Natural killer cell (primary cell): ENCODE results near the gene ZBTB33. TPM values are rescaled to one million over a fixed set of nuclear protein-coding genes. Genes with fewer than 3 reads are reported as not detected.

Source experiments
- ATAC-seq, 3 donors: fragments of 150-1000 bp in 2 of 3; fragments of 200-7000 bp in 1 of 3; cut with Tn5 transposase; 1 replicate in 1 of 3; 2 replicates in 2 of 3; pipeline ENCODE4 v1.10.0; 2021; ENCODE audit warnings: mild to moderate bottlenecking in 2 of 3, moderate library complexity in 2 of 3
- DNase-seq, 2 donors: peaks; one replicate each; pipeline versions ENCODE4 v3.0.0 to v3.0.0-alpha.2; 2013 to 2021; ENCODE audit warnings: mixed read lengths in 1 of 2
- H3K27ac ChIP-seq: one replicate; pipeline ENCODE4 v1.5.1; 2013; ENCODE audit warnings: mild to moderate bottlenecking, low read length
- H3K27me3 ChIP-seq: one replicate; pipeline ENCODE4 v1.6.1; 2013; ENCODE audit warnings: low read length; ENCODE audit not compliant: control insufficient read depth, insufficient read depth
- H3K36me3 ChIP-seq: one replicate; pipeline ENCODE4 v1.6.1; 2013; ENCODE audit warnings: low read length; ENCODE audit not compliant: control insufficient read depth, insufficient read depth
- H3K4me1 ChIP-seq: one replicate; pipeline ENCODE4 v1.6.1; 2013; ENCODE audit warnings: low read length; ENCODE audit not compliant: control insufficient read depth, insufficient read depth
- H3K4me3 ChIP-seq: one replicate; pipeline ENCODE4 v1.5.1; 2013; ENCODE audit warnings: low read length
- H3K9me3 ChIP-seq: one replicate; pipeline ENCODE4 v1.6.1; 2013; ENCODE audit warnings: low read length; ENCODE audit not compliant: control insufficient read depth, insufficient read depth
- H3K27ac Mint-ChIP-seq, 2 donors: one replicate each; pipeline ENCODE4 v1.8.0; 2022; ENCODE audit warnings: mild to moderate bottlenecking in 2 of 2, mixed read lengths in 2 of 2, moderate library complexity in 1 of 2
- H3K27me3 Mint-ChIP-seq, 2 donors: one replicate each; pipeline ENCODE4 v1.8.0; 2022; ENCODE audit warnings: low read depth in 2 of 2, mixed read lengths in 2 of 2
- H3K36me3 Mint-ChIP-seq: one replicate; pipeline ENCODE4 v1.8.0; 2022; ENCODE audit warnings: mixed read lengths
- H3K4me1 Mint-ChIP-seq, 2 donors: one replicate each; pipeline ENCODE4 v1.8.0; 2022; ENCODE audit warnings: mixed read lengths in 2 of 2
- H3K4me3 Mint-ChIP-seq: one replicate; pipeline ENCODE4 v1.8.0; 2022; ENCODE audit warnings: mild to moderate bottlenecking, moderate library complexity, mixed read lengths
- H3K9me3 Mint-ChIP-seq, 2 donors: one replicate each; pipeline ENCODE4 v1.8.0; 2022; ENCODE audit warnings: mixed read lengths in 2 of 2
- WGBS: methylation state at CpG from one replicate; pipeline ENCODE4 v1.1.7; 2013; ENCODE audit warnings: missing lambda C conversion rate; ENCODE audit not compliant: insufficient coverage; 5-methylcytosine and 5-hydroxymethylcytosine counted together
- intact Hi-C: fragments of 100-400 bp; cut with micrococcal nuclease; formaldehyde crosslinking; loops from one replicate; pipeline ENCODE4 v1.14.2; 2022
- total RNA-seq, 4 donors: library from RNA; stranded (reverse); fragments of 120-200 nt in 1 of 4; gene quantifications; one replicate each; pipeline versions ENCODE4 v1.2.3 to v1.2.4, GENCODE V29; 2013 to 2022
- TF ChIP-seq, protein P1 (sequence below): fragments of 200-600 bp; IDR thresholded peaks from one replicate; pipeline ENCODE4 v1.8.0; 2022; ENCODE audit warnings: antibody characterized with exemption

ZBTB33 gene
- total RNA-seq, 3 donors from 2014 or later (not counting 1 experiment from before 2014, with no cell fraction given) = 28.6 to 33.3 (median 29.2) TPM

DNA sequence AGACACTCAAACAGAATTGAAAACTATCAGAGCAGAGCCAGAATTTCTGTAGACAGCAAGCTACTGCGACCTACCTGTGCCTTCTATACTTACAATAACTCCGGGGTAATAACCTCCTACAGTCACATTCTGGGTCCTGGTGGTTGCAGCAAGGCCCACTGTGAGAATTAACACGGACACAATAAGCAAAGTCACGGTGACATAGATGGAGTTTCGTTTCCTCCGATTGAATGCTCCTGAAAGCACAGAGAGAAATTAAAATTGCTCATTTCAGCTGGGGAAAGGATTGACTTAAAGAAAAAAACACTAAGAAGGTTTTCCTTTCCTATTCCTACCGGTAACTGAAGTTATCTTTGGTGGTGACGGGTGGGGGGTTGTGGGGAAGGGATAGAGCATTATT, 53.6 kb downstream of the ZBTB33 start:
- DNase-seq = no peak

DNA sequence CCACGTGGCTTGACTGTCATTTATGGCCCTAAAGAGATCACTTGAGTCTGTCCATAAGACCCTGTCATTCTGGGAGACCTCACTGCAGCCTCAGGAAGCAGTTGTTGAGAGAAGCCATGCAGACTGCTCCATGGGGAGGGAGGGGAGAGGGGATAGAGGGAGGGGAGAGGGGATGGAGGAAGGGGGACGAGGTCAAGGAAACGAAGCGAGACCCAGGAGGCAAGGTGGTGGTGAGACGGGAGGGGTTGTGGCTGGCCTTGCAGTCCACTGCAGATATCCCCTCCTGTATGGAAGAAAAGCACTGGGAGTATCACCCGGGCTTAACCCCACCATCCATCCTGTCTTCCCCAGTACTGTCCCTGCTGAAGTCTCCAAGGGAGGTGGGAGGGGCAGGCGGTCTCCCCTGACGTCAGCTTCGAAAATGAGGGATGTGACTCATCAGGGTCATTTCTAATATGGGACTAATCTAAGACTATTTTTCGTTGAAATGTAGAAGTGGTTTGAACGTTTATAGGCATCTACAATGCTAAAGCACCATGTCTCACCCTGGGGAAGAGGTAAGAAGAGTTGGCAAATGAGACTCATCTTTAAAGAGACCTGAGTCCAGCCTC, 55.0 kb downstream of the ZBTB33 start:
- WGBS = 79% methylated on average over 7 of the region's 11 CpGs
- ATAC-seq (no peak), DNase-seq (no peak)
- Mint-ChIP-seq H3K4me3 (no peak overlapping the region), H3K27ac (peak overlapping the region in 1 of 2 donors; percentile 70), H3K27me3 (peaks cover 4 to 9% of the 10 kb centered on the region in 2 donors), H3K4me1 (peaks cover 56 to 63% of the 10 kb centered on the region in 2 donors), H3K9me3 (no peaks in the 10 kb centered on the region), H3K36me3 (no peaks in the 10 kb centered on the region)
- Histone ChIP-seq H3K9me3 (no peaks in the 10 kb centered on the region), H3K4me3 (no peak overlapping the region), H3K36me3 (no peaks in the 10 kb centered on the region), H3K4me1 (peaks cover 60% of the 10 kb centered on the region), H3K27ac (no peak overlapping the region), H3K27me3 (no peaks in the 10 kb centered on the region)
- intact Hi-C loops = no loop called here
- TF ChIP-seq, protein P1, sequence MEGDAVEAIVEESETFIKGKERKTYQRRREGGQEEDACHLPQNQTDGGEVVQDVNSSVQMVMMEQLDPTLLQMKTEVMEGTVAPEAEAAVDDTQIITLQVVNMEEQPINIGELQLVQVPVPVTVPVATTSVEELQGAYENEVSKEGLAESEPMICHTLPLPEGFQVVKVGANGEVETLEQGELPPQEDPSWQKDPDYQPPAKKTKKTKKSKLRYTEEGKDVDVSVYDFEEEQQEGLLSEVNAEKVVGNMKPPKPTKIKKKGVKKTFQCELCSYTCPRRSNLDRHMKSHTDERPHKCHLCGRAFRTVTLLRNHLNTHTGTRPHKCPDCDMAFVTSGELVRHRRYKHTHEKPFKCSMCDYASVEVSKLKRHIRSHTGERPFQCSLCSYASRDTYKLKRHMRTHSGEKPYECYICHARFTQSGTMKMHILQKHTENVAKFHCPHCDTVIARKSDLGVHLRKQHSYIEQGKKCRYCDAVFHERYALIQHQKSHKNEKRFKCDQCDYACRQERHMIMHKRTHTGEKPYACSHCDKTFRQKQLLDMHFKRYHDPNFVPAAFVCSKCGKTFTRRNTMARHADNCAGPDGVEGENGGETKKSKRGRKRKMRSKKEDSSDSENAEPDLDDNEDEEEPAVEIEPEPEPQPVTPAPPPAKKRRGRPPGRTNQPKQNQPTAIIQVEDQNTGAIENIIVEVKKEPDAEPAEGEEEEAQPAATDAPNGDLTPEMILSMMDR = no peak

More for the DNA sequence above, 53.6 kb downstream of the ZBTB33 start:
- 89% methylated on average over 6 of the region's 8 CpGs for WGBS
- intact Hi-C loops = loop anchor here (5.0 kb wide), 1 partner anchor 163 kb away; the partner anchor contains the start of gene LAMP2
- Mint-ChIP-seq H3K27ac (peak overlapping the region in 1 of 2 donors; percentile 33), H3K36me3 (no peaks in the 10 kb centered on the region), H3K4me1 (peaks cover 47 to 56% of the 10 kb centered on the region in 2 donors), H3K27me3 (peaks cover 0 to 9% of the 10 kb centered on the region in 2 donors), H3K9me3 (no peaks in the 10 kb centered on the region), H3K4me3 (peak overlapping the region; percentile 21)
- no peaks in the 10 kb centered on the region for H3K9me3 ChIP-seq
- no peaks in the 10 kb centered on the region for H3K36me3 ChIP-seq
- H3K4me3 ChIP-seq = no peak overlapping the region
- peaks cover 54% of the 10 kb centered on the region for H3K4me1 ChIP-seq
- ATAC-seq = no peak
- no peak overlapping the region for H3K27ac ChIP-seq
- TF ChIP-seq, protein P1 = no peak
- no peaks in the 10 kb centered on the region for H3K27me3 ChIP-seq

DNA sequence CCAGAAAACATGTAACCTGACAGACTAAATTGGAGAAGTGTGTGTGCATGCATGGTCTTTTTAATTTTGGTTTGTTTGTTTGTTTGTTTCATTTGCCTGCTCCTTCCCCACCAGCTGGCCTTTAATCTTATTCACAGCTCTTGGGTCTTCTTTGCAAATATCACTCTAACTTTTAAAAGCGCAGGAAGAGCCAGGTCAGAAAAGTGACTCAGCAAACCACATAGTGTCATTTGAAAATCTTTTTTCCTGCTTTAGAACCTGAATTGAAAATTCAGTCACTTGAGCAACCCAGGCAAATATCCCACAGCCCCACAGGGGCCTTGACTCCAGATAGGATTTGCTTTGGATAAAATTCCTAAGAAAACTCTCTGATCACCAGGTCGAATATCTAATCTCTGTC, 56.0 kb downstream of the ZBTB33 start:
- ATAC-seq (no peak), DNase-seq (peak in 1 of 2 donors; percentile 5)
- intact Hi-C loops = no loop called here
- Histone ChIP-seq H3K27ac (no peak overlapping the region), H3K36me3 (no peaks in the 10 kb centered on the region), H3K27me3 (peaks cover 5% of the 10 kb centered on the region), H3K4me1 (peaks cover 62% of the 10 kb centered on the region), H3K4me3 (no peak overlapping the region), H3K9me3 (no peaks in the 10 kb centered on the region)
- Mint-ChIP-seq H3K4me3 (peak overlapping the region; percentile 61), H3K4me1 (peaks cover 49 to 60% of the 10 kb centered on the region in 2 donors), H3K27ac (peak overlapping the region; percentile 9 to 70), H3K9me3 (no peaks in the 10 kb centered on the region), H3K36me3 (no peaks in the 10 kb centered on the region), H3K27me3 (peaks cover 4 to 9% of the 10 kb centered on the region in 2 donors)
- WGBS = 6% methylated on average over 1 of the region's 2 CpGs
- TF ChIP-seq, protein P1 = no peak

Other genes with a start within 250 kb of the ZBTB33 start
- gene RHOXF2B, start 173.1 kb upstream of the ZBTB33 start, total RNA-seq = not detected
- gene RHOXF1, start 134.9 kb upstream of the ZBTB33 start, total RNA-seq = 1 to 10 TPM in 2 of 3 donors, not detected in 1; 1.4 to 2.6 TPM
- not detected for gene RHOXF2, start 92.2 kb upstream of the ZBTB33 start, total RNA-seq
- 1 to 10 TPM in 2 of 3 donors, under 1 TPM in 1; 0.66 to 1.5 (median 1.4) TPM for gene TMEM255A, start 60.6 kb downstream of the ZBTB33 start, total RNA-seq
- gene ATP1B4, start 111.3 kb downstream of the ZBTB33 start, total RNA-seq = not detected
- 10 to 100 TPM; 33.8 to 45.8 (median 39.1) TPM for gene LAMP2, start 218.5 kb downstream of the ZBTB33 start, total RNA-seq